Measurements from ENCODE around the gene SESN2.
A peak's percentile ranks its signal among the peaks of the same experiment; 100 is the strongest.

SESN2 gene

DNA sequence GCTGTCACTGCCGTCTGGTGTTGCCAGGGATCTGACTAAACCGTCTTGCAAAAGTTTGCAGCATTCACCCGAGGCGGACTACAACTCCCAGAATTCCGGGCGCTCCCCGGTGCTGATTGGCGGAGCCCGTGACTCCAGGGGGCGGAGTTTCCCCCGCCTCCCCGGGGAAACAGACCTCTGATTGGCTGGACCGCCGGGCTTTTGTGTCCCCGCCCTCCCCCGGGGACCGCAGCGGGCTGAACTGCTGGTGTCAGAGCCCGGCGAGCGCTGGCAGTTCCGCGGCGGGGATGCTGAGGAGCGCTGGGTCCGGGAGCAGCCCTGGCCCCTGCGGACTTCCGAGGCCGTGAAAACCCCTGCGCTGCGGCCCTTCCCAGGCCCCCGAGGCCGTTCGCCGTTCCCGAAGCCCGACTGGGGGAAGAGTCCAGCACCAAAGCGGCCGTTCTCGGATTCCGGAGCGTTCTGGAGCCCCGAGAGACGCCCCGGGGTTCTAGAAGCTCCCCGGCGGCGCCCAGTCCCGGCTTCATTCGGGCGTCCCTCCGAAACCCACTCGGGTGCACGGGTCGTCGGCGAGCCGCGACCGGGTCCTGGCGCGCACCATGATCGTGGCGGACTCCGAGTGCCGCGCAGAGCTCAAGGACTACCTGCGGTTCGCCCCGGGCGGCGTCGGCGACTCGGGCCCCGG lies at the start of gene SESN2:
TSS of gene SESN2 (plus strand) at position 267 of the 682 bp plus-strand sequence. CDS start at position 597, 330 bp downstream.
- DNase-seq (ENCODE audit: low read depth in 1 of 2, low spot score in 1 of 2), result peak; percentile 98 to 99

DNA sequence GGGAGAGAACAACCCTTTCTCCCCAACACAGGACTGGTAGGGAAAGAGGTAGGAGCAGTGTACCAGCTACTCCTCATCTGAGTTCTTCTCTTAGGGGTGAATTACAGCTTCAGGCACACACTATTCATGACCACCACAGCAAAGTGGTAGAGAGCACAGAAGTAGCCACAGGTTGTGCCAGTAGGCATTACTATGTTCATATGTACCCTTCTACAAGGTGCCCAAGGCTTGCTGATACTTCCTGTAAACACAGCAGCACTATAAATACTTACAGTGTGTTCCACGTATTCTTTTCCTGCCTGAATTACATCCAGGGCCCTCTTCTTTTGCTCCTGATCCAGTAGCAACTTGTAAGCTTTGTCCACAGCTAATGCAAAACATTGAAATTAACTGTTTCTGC lies 49.6 kb upstream of the SESN2 start:
- no peak for DNase-seq (ENCODE audit: low read depth in 1 of 2, low spot score in 1 of 2)

GRCh38 chr1:28213315-28213714 lies 46.0 kb upstream of the SESN2 start:
- no peak for DNase-seq (ENCODE audit: low read depth in 1 of 2, low spot score in 1 of 2)

- no peak for DNase-seq (ENCODE audit: low read depth in 1 of 2, low spot score in 1 of 2)
Measured at GRCh38 chr1:28229089-28229488, 30.2 kb upstream of the SESN2 start.

- no peak for DNase-seq (ENCODE audit: low read depth in 1 of 2, low spot score in 1 of 2)
Measured at GRCh38 chr1:28229996-28230395, 29.3 kb upstream of the SESN2 start.

DNA sequence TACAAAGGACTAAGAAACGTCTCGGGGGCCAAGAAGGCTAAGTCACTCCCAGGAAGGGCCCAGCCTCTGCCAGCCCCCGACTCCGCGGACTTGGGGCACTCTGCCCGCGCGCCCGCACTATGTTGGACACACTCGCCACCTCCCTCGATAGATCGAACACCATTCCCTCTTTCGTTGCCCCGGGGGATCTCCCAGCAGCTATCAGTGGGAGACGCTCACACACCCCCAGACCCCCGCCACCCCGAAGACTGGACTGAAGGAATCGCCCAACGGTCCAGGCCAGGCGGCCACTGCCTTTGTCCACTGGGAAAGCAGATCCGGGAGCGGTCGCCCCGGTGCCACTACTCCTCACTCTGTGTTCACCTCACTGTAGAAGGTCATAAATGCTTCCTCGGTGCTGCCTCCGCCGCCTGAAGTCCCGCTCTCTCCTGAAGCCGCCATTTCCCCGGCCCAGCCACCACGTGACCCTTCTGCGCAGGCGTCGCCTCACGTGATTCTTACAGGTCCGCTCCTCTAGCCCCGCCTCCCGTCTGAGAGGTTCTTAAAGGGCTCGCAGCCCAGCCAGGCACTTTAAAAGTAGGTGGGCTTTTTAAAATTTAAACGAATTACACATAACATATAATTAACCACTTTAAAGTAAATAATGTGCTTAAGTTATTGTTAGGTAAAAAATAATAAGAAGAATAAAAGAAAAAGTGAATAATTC lies 26.6 kb upstream of the SESN2 start, which contains the start of gene DNAJC8:
TSS of gene DNAJC8 (minus strand) at position 472 of the 706 bp plus-strand sequence. CDS start at position 441, 31 bp downstream.
- peak; percentile 86 to 91 for DNase-seq (ENCODE audit: low read depth in 1 of 2, low spot score in 1 of 2)

DNA sequence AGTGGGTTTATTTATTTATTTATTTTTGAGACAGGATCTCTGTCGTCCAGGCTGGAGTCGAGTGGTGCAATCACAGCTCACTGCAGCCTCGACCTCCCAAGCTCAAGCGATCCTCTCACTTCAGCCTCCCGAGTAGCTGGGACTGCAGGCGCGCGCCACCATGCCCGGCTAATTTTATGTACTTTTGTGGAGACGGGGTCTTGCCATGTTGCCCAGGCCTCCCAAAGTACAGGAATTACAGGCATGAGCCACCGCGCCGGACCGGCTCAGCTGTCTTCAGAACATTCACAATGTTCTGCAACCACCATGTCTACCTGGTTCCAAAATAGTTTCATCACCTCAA lies 26.1 kb upstream of the SESN2 start:
- DNase-seq (ENCODE audit: low read depth in 1 of 2, low spot score in 1 of 2), result no peak

GRCh38 chr1:28235755-28236655 lies 23.3 kb upstream of the SESN2 start, which contains the start of gene ATP5IF1:
ATP5IF1 (plus strand) TSS chr1:28236124; CDS start chr1:28236184, 60 bp downstream.
- DNase-seq (ENCODE audit: low read depth in 1 of 2, low spot score in 1 of 2), result peak; percentile 85 to 87

- no peak for DNase-seq (ENCODE audit: low read depth in 1 of 2, low spot score in 1 of 2)
Measured at GRCh38 chr1:28236656-28237322, 22.5 kb upstream of the SESN2 start.

DNA sequence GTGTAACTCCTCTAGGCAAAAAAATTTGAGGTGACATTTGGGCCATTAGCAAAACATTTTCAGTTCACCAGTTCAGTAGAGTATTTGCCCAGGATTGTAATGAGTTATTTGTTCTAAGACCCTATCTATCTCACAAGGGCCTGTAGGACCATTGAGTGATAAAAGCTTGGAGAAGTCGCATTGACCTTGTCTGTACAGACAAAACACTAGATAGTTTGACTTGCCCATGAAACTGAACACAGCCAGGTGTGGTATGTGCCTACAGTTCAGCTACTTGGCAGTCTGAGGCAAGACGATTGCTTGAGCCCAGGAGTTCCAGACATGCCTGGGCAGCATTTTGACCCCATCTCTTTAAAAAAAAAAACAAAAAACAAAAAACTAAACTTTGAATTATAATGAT lies 20.3 kb upstream of the SESN2 start:
- no peak for DNase-seq (ENCODE audit: low read depth in 1 of 2, low spot score in 1 of 2)

- no peak for DNase-seq (ENCODE audit: low read depth in 1 of 2, low spot score in 1 of 2)
Measured at GRCh38 chr1:28240024-28240423, 19.3 kb upstream of the SESN2 start.

GRCh38 chr1:28241638-28242241 lies 17.6 kb upstream of the SESN2 start:
- no peak for DNase-seq (ENCODE audit: low read depth in 1 of 2, low spot score in 1 of 2)

DNA sequence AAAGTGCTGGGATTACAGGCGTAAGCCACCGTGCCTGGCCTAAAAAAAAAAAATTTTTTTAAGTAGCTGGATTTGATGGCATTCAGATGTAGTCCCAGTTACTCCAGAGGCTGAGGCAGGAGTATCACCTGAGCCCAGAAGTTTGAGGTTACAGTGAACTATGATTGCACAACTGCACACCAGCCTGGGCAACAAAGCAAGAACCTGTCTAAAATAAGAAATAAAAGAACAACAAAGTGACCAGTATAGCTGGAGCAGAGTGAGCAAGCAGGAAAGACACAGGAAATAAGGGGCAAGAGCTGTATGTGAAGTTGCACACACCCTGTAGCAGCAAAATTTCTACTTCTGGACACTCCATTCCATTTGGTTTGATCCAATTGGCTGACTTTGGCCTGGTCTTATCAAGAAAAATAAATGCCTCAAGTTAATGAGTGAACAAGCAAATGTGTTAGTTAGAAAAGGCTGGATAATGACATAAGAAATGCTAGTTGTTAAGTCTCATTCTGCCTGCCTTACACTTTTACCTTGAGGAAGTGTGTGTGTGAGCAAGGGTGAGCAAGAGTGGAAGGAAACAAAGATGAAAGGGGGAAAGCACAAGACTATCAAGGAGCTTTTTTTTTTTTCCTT lies 15.5 kb upstream of the SESN2 start:
- DNase-seq (ENCODE audit: low read depth in 1 of 2, low spot score in 1 of 2), result no peak

- DNase-seq (ENCODE audit: low read depth in 1 of 2, low spot score in 1 of 2), result no peak
Measured at GRCh38 chr1:28244549-28245251, 14.6 kb upstream of the SESN2 start.

DNA sequence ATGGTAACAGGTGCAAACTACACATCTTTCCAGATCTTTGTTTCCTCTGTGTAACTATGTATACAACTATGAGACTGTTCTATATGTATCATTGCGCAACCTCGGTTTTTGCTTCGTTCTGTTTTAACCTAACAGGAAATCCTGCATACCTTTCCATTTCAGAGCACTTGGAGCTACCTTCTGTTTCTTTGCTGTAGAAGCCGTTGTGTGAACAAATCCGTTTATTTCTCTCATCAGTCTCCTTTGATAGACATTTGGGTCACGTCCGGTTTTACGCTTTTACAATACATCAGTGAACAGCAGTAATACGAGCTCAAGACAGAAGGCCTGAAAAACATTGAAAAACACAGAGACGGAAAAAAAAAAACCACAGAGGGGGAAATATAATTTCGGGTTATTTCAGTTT lies 12.9 kb upstream of the SESN2 start:
- DNase-seq (ENCODE audit: low read depth in 1 of 2, low spot score in 1 of 2), result no peak

- no peak for DNase-seq (ENCODE audit: low read depth in 1 of 2, low spot score in 1 of 2)
Measured at GRCh38 chr1:28247612-28248272, 11.6 kb upstream of the SESN2 start.

- DNase-seq (ENCODE audit: low read depth in 1 of 2, low spot score in 1 of 2), result peak; percentile 63
Measured at GRCh38 chr1:28248273-28249012, 10.9 kb upstream of the SESN2 start.
